ENCODE results near the gene COMMD10. TPM values are rescaled to one million over a fixed set of nuclear protein-coding genes. Genes with fewer than 3 reads are reported as not detected.

COMMD10 gene
- polyA plus RNA-seq, 1 donor (not counting 4 experiments of a cell fraction or from before 2014, with no cell fraction given) = 22.3 TPM

- no peaks in the 10 kb centered on the region for H3K27me3 ChIP-seq (ENCODE audit: control insufficient read depth, extremely low read depth, insufficient read depth, low read length)
- dilution Hi-C loops (cut with MboI; ENCODE audit: extremely low pct_ligation_motif_present, low sequenced_read_pairs) = no loop called here
These were observed 70.1 kb downstream of the COMMD10 start for GRCh38 chr5:116154931-116155330.

GRCh38 chr5:116157902-116158301, 73.1 kb downstream of the COMMD10 start:
- H3K4me1 ChIP-seq (ENCODE audit: control insufficient read depth, extremely low read depth, insufficient read depth, low read length) = no peaks in the 10 kb centered on the region
- H3K9me1 ChIP-seq (ENCODE audit: control insufficient read depth, extremely low read depth, insufficient read depth, low read length) = no peaks in the 10 kb centered on the region
- H3K9ac ChIP-seq (ENCODE audit: control insufficient read depth, extremely low read depth, insufficient read depth, low read length) = no peak overlapping the region
- no peaks in the 10 kb centered on the region for H3K36me3 ChIP-seq (ENCODE audit: control insufficient read depth in 2 of 2, extremely low read depth in 1 of 2, insufficient read depth in 2 of 2, low read length in 2 of 2)
- H3K27ac ChIP-seq (ENCODE audit: control insufficient read depth, insufficient read depth, low read length) = no peak overlapping the region
- no peaks in the 10 kb centered on the region for H4K20me1 ChIP-seq (ENCODE audit: control insufficient read depth, extremely low read depth, insufficient read depth, low read length)
- no peak overlapping the region for H3K4me3 ChIP-seq (ENCODE audit: control insufficient read depth in 2 of 3, extremely low read depth in 1 of 3, insufficient read depth in 2 of 3, low read depth in 1 of 3, low read length in 3 of 3)
- FAIRE-seq (no peak), DNase-seq (ENCODE audit: low read depth, low spot score) (no peak)
- H3K4me2 ChIP-seq (ENCODE audit: control insufficient read depth, extremely low read depth, insufficient read depth, low read depth, low read length) = no peak overlapping the region
- dilution Hi-C loops (cut with MboI; ENCODE audit: extremely low pct_ligation_motif_present, low sequenced_read_pairs) = no loop called here
- no peaks in the 10 kb centered on the region for H3K27me3 ChIP-seq (ENCODE audit: control insufficient read depth, extremely low read depth, insufficient read depth, low read length)
- TF ChIP-seq EZH2 (IDR thresholded peaks at IDR 0.05; ENCODE audit: low read length) = no peak
- TF ChIP-seq CTCF (optimal IDR thresholded peaks at IDR 0.05 in 1 of 3, IDR thresholded peaks at IDR 0.05 in 1 of 3, conservative IDR thresholded peaks at IDR 0.05 in 1 of 3; ENCODE audit: extremely low read depth in 1 of 3, insufficient read depth in 2 of 3, low read length in 3 of 3) = no peak
- H2AFZ ChIP-seq (ENCODE audit: control insufficient read depth, low read length) = no peak overlapping the region
- no peaks in the 10 kb centered on the region for H3K79me2 ChIP-seq (ENCODE audit: control insufficient read depth, insufficient read depth, low read length)
- H3K9me3 ChIP-seq (ENCODE audit: control insufficient read depth, low read depth, low read length) = no peaks in the 10 kb centered on the region

More at GRCh38 chr5:116154931-116155330, 70.1 kb downstream of the COMMD10 start:
- H3K4me2 ChIP-seq (ENCODE audit: control insufficient read depth, extremely low read depth, insufficient read depth, low read depth, low read length) = no peak overlapping the region
- DNase-seq (ENCODE audit: low read depth, low spot score) (no peak), FAIRE-seq (no peak)
- H3K9ac ChIP-seq (ENCODE audit: control insufficient read depth, extremely low read depth, insufficient read depth, low read length) = no peak overlapping the region
- H3K79me2 ChIP-seq (ENCODE audit: control insufficient read depth, insufficient read depth, low read length) = no peaks in the 10 kb centered on the region
- no peak overlapping the region for H3K27ac ChIP-seq (ENCODE audit: control insufficient read depth, insufficient read depth, low read length)
- no peaks in the 10 kb centered on the region for H3K9me1 ChIP-seq (ENCODE audit: control insufficient read depth, extremely low read depth, insufficient read depth, low read length)
- H3K4me1 ChIP-seq (ENCODE audit: control insufficient read depth, extremely low read depth, insufficient read depth, low read length) = no peaks in the 10 kb centered on the region
- no peaks in the 10 kb centered on the region for H4K20me1 ChIP-seq (ENCODE audit: control insufficient read depth, extremely low read depth, insufficient read depth, low read length)
- TF ChIP-seq EZH2 (IDR thresholded peaks at IDR 0.05; ENCODE audit: low read length) = no peak
- H2AFZ ChIP-seq (ENCODE audit: control insufficient read depth, low read length) = no peak overlapping the region
- no peaks in the 10 kb centered on the region for H3K9me3 ChIP-seq (ENCODE audit: control insufficient read depth, low read depth, low read length)
- H3K36me3 ChIP-seq (ENCODE audit: control insufficient read depth in 2 of 2, extremely low read depth in 1 of 2, insufficient read depth in 2 of 2, low read length in 2 of 2) = no peaks in the 10 kb centered on the region
- no peak overlapping the region for H3K4me3 ChIP-seq (ENCODE audit: control insufficient read depth in 2 of 3, extremely low read depth in 1 of 3, insufficient read depth in 2 of 3, low read depth in 1 of 3, low read length in 3 of 3)

GRCh38 chr5:116159006-116159405, 74.2 kb downstream of the COMMD10 start:
- Histone ChIP-seq H3K9me1 (ENCODE audit: control insufficient read depth, extremely low read depth, insufficient read depth, low read length) (no peaks in the 10 kb centered on the region), H3K36me3 (ENCODE audit: control insufficient read depth in 2 of 2, extremely low read depth in 1 of 2, insufficient read depth in 2 of 2, low read length in 2 of 2) (no peaks in the 10 kb centered on the region), H3K27ac (ENCODE audit: control insufficient read depth, insufficient read depth, low read length) (no peak overlapping the region), H3K79me2 (ENCODE audit: control insufficient read depth, insufficient read depth, low read length) (no peaks in the 10 kb centered on the region), H4K20me1 (ENCODE audit: control insufficient read depth, extremely low read depth, insufficient read depth, low read length) (no peaks in the 10 kb centered on the region), H3K9me3 (ENCODE audit: control insufficient read depth, low read depth, low read length) (no peaks in the 10 kb centered on the region), H3K4me2 (ENCODE audit: control insufficient read depth, extremely low read depth, insufficient read depth, low read depth, low read length) (no peak overlapping the region), H3K4me3 (ENCODE audit: control insufficient read depth in 2 of 3, extremely low read depth in 1 of 3, insufficient read depth in 2 of 3, low read depth in 1 of 3, low read length in 3 of 3) (no peak overlapping the region), H2AFZ (ENCODE audit: control insufficient read depth, low read length) (no peak overlapping the region), H3K9ac (ENCODE audit: control insufficient read depth, extremely low read depth, insufficient read depth, low read length) (no peak overlapping the region), H3K27me3 (ENCODE audit: control insufficient read depth, extremely low read depth, insufficient read depth, low read length) (no peaks in the 10 kb centered on the region), H3K4me1 (ENCODE audit: control insufficient read depth, extremely low read depth, insufficient read depth, low read length) (no peaks in the 10 kb centered on the region)
- no peak for DNase-seq (ENCODE audit: low read depth, low spot score)
- TF ChIP-seq CTCF (optimal IDR thresholded peaks at IDR 0.05 in 1 of 3, IDR thresholded peaks at IDR 0.05 in 1 of 3, conservative IDR thresholded peaks at IDR 0.05 in 1 of 3; ENCODE audit: extremely low read depth in 1 of 3, insufficient read depth in 2 of 3, low read length in 3 of 3) (no peak), EZH2 (IDR thresholded peaks at IDR 0.05; ENCODE audit: low read length) (no peak)
- dilution Hi-C loops (cut with MboI; ENCODE audit: extremely low pct_ligation_motif_present, low sequenced_read_pairs) = no loop called here
- FAIRE-seq = no peak
